K562 (cell line): ENCODE data around the gene CSTPP1.

Experiments
- ATF1 ChIP-seq, 2 experiments: fragments of 450-650 bp in 1 of 2; IDR thresholded peaks; 2 replicates each; pipeline ENCODE4 v1.6.1; 2016; ENCODE audit warnings: missing compliant biosample characterization in 1 of 2, missing genetic modification characterization in 1 of 2
- ATF2 ChIP-seq: sonication (generic); formaldehyde crosslinking; IDR thresholded peaks from 2 replicates; pipeline ENCODE4 v1.8.1; 2022; ENCODE audit warnings: missing genetic modification reagents
- CBX2 ChIP-seq: fragments of 200-600 bp; sonication (generic); IDR thresholded peaks from one replicate; pipeline ENCODE4 v1.6.1; 2012; ENCODE audit warnings: mild to moderate bottlenecking, low read length, inconsistent platforms; ENCODE audit not compliant: insufficient read depth, poor library complexity, severe bottlenecking
- EZH2 ChIP-seq: IDR thresholded peaks from 2 replicates; pipeline ENCODE4 v1.6.1; 2012; ENCODE audit warnings: low read depth, mild to moderate bottlenecking, inconsistent platforms, low read length, borderline replicate concordance
- POLR2A ChIP-seq: fragments of 450-650 bp; conservative IDR thresholded peaks from 2 replicates; pipeline ENCODE4 v1.6.1; 2016
- RNF2 ChIP-seq: sonication (generic); IDR thresholded peaks from 2 replicates; pipeline ENCODE4 v1.6.1; 2016
- ZBTB43 ChIP-seq: sonication (generic); formaldehyde crosslinking; IDR thresholded peaks from 2 replicates; pipeline ENCODE4 v1.8.0; 2023; ENCODE audit warnings: mild to moderate bottlenecking, missing genetic modification reagents
- ZNF184 ChIP-seq: sonication (generic); formaldehyde crosslinking; IDR thresholded peaks from 2 replicates; pipeline ENCODE4 v1.5.0; 2020; ENCODE audit warnings: missing genetic modification reagents
- ZNF212 ChIP-seq: fragments of 450-650 bp; formaldehyde crosslinking; IDR thresholded peaks from 2 replicates; pipeline ENCODE4 v1.4.0; 2020; ENCODE audit warnings: mild to moderate bottlenecking
- TF ChIP-seq, protein P1 (sequence below): fragments of 450-650 bp; IDR thresholded peaks from 2 replicates; pipeline ENCODE4 v1.6.1; 2014; ENCODE audit warnings: low read depth, mild to moderate bottlenecking, moderate library complexity, borderline replicate concordance
- TF ChIP-seq, protein P2 (sequence below): sonication (generic); formaldehyde crosslinking; IDR thresholded peaks from 2 replicates; pipeline ENCODE4 v1.8.0; 2022; ENCODE audit warnings: mild to moderate bottlenecking, low read depth, missing genetic modification reagents

DNA sequence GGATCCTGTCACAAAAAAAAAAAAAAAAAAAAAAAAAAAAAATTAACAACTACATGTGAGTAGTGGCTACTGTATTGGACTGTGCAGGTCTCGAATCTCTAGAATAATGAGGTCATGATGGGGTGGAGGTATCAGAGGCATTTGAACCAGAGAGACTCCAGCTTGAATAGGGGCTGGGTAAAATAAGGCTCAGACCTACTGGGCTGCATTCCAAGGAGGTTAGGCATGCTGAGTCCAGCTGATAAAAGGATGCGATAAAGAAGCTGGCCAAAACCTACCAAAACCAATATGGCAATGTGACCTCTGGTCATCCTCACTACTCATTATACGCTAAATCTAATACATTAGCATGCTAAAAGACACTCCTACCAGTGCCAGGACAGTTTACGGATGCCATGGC lies 255.6 kb downstream of the CSTPP1 start:
- TF ChIP-seq ATF1 (CRISPR knock-in tag; IDR thresholded peaks at IDR 0.05) (no peak), ATF1 (tag; IDR thresholded peaks at IDR 0.05) (no peak), ATF2 (CRISPR knock-in tag) (no peak), CBX2 (no peak), POLR2A (no peak), EZH2 (no peak), ZBTB43 (CRISPR knock-in tag) (no peak), RNF2 (no peak), ZNF212 (no peak), ZNF184 (CRISPR knock-in tag) (no peak)
- TF ChIP-seq, protein P1, sequence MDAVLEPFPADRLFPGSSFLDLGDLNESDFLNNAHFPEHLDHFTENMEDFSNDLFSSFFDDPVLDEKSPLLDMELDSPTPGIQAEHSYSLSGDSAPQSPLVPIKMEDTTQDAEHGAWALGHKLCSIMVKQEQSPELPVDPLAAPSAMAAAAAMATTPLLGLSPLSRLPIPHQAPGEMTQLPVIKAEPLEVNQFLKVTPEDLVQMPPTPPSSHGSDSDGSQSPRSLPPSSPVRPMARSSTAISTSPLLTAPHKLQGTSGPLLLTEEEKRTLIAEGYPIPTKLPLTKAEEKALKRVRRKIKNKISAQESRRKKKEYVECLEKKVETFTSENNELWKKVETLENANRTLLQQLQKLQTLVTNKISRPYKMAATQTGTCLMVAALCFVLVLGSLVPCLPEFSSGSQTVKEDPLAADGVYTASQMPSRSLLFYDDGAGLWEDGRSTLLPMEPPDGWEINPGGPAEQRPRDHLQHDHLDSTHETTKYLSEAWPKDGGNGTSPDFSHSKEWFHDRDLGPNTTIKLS = no peak
- TF ChIP-seq, protein P2, sequence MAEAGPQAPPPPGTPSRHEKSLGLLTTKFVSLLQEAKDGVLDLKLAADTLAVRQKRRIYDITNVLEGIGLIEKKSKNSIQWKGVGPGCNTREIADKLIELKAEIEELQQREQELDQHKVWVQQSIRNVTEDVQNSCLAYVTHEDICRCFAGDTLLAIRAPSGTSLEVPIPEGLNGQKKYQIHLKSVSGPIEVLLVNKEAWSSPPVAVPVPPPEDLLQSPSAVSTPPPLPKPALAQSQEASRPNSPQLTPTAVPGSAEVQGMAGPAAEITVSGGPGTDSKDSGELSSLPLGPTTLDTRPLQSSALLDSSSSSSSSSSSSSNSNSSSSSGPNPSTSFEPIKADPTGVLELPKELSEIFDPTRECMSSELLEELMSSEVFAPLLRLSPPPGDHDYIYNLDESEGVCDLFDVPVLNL (CRISPR knock-in tag) = no peak
